Measurements from ENCODE around the gene FUT7.
"Not testable (repeated sequence)": the region's sequence is repeated elsewhere in the genome, so short reads cannot be mapped to it uniquely, and the experiment has no call there.

Gene FUT7

DNA sequence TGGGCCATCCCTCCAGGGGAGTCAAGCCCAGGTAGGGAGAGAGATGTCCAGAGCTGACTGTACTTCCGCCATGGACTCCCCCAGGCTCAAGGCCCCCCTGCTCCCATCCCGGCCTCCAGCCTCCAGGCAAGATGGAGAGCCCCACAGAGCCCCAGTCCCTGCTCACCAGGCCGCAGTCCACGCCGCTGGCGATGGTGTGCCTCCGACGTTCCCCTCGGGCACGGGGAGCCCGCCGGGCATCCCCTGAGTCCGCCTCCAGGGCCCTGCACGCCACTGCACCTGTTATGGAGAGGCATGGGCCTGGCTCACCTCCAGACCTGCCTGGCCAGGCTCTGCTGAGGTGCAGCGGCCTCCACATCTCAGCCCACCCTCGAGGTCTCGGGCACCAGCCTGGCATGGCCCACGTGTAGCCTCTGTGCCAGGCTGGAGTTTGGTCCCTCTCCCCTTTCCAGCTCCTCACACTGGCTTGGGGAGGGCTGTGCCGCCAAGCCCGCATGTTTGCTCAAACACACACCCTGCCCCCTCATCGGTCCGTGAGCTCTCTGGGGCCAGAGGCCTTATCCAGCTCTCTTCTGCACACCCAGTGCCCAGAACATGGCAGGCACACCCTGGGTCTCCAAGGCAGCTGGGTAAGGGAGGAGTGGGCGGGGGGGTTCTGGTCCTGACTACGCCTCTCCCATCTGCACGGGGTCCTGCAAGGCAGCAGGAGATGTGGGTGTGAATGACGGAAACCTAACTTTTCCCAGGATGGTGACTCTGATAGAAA, 34.4 kb upstream of the FUT7 start:
- DNase-seq (ENCODE audit: low read depth) = no peak

DNA sequence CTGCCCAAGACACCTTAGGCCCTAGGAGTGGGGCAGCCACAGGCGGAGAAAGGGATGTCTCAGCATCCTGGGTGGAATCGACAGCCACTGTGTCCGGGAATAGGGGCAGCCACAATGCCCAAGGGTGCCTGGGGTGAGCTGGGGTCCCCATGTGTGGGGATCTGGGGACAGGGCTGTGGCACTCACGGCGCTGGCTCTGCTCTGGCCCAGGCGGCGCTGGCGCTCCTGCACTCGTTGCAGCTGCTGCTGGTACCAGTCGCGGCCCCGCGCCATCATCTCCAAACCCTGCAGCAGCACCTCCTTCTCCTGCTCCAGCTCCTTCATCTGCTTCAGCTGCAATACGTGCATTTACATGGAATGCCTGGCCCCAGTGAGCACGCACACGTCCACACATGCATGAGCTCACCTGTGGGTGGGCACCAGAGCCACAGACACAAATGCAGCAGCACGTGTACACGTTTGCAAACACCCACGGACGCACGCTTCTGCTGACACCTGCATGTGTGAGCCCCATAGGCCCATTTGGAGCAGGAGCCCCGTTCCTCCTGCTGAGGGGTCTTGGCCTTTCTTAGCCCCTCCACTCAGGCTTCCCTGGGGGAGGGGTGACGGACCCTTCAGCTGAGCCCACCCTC, 33.6 kb upstream of the FUT7 start:
- DNase-seq (ENCODE audit: low read depth) = no peak

DNA sequence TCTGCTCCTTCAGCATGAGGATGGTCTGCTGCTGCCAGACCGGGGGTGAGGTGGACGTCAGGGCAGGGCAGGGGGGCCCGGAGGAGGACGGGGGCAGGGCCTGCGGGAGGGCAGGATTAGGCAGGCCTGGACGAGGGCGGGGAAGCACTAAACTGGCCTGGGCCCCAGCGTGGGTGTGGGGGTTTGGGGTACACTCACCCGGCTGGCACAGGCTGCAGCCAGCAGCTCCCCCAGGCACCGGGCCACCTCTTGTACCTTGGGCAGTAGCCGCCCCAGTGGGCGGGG, 32.9 kb upstream of the FUT7 start:
- DNase-seq (ENCODE audit: low read depth) = no peak

DNA sequence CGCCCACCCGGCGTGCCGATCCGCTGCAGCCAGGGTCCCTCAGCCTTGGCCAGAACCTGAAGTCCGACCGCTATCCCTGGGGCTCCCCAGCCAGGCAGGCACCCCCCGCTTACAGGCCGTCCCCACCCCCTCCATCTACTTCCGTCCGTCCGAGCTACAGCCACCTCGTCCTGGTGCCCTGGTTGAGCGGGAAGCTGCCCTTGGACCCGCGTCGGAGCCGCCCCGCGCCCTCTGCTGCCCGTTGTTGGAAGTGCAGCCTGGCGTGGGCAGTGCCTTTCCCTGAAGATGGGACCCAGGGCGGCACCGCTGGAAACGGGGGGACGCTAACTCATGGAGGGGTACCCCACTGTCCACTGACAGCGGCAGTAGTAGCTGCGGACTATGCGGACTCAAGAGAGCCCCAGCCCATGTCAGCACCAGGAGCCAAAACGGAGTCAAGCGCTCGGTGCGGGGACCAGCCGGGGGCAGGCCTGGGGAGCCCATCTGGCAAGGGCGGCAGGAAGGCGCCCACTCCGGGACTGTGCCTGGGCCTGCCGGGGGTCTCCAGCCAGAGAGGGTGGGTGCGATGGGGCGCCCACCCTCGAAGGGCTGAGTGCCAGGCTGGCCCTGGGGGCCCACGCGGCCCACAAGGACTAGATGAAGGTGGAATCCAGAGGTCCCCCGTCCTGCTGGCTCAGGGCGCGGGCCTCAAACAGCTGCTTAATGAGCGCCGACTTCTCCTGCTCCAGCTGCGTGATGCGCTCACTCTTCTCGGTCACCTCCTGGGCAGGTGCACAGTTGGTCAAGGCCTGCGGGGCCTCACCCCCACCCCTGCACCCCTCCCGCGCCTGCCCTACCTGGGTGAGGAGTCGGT, 32.4 kb upstream of the FUT7 start:
- peak; percentile 62 for DNase-seq (ENCODE audit: low read depth)

GRCh38 chr9:137063311-137064026, 31.6 kb upstream of the FUT7 start:
- DNase-seq (ENCODE audit: low read depth) = no peak

DNA sequence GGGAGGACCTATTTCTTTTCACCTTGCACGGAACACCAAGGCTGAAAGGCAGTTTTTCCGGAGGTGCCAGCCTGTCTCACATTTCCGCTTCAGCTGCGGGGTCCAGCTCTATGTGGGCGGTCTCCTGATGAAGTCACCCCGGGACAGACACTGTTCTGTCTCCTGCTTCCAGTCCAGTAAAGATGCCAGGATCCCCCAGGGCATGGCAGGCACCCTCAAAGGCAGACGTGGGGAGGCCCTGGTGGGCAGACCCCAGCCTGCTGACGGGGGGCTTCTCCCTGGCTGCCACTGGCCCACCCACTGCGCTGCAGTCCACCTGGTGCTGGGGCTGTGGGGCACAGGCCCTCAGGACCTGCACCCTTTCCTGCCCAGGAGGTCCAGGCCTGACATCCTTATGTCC, 30.9 kb upstream of the FUT7 start:
- not testable (repeated sequence) for DNase-seq (ENCODE audit: low read depth)

DNA sequence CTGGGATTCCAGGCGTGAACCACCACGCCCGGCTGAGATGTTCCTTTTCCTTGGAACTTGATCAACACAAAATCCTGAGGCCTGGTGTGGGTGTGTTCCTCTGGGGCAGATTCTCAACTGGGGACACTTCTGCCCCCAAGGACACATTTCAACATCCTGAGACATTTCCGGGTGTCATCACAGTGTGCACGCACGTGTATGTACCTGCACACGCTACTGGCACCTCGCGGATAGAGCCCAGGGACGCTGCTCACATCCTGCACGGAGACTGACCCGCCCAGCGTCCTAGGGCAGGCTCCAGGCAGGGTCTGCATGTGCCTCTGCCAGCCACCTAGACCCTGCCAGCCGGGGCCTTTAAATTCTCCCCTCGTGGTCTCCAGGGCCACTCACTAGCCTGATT, 30.5 kb upstream of the FUT7 start:
- no peak for DNase-seq (ENCODE audit: low read depth)

- no peak for DNase-seq (ENCODE audit: low read depth)
Measured at GRCh38 chr9:137058521-137059234, 26.8 kb upstream of the FUT7 start.

GRCh38 chr9:137057545-137057944, 25.7 kb upstream of the FUT7 start:
- no peak for DNase-seq (ENCODE audit: low read depth)

DNA sequence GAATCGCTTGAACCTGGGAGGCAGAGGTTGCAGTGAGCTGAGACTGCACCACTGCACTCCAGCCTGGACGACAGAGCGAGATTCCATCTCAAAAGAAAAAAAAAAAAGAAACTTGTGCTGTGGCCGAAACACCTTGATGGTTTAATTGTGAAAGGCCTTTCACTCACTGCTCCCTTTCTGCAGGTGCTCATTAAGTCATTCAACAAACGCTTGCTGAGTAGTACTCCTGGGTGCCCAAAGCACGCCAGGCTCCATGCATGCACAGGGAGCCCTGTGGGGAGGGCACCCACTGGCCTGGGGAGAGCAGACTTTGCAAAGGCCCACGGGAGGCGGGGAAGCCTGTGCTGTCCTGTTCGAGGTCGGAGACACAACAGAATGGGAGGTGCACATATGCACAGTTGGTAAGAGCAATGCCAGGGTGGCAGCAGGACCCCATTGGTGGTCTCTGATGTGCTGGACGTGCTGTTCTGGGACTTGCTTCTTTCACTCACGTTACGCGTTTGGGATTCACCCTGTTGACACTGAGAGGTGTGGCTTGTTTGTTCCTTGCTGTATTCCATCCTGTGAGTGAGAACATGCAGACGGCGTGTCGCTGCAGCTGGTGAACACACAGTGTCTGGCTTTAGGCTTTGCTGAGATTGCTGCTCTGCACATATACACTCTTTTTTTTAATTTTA, 25.0 kb upstream of the FUT7 start:
- DNase-seq (ENCODE audit: low read depth) = no peak

GRCh38 chr9:137055385-137056364, 23.8 kb upstream of the FUT7 start:
- DNase-seq (ENCODE audit: low read depth) = no peak

DNA sequence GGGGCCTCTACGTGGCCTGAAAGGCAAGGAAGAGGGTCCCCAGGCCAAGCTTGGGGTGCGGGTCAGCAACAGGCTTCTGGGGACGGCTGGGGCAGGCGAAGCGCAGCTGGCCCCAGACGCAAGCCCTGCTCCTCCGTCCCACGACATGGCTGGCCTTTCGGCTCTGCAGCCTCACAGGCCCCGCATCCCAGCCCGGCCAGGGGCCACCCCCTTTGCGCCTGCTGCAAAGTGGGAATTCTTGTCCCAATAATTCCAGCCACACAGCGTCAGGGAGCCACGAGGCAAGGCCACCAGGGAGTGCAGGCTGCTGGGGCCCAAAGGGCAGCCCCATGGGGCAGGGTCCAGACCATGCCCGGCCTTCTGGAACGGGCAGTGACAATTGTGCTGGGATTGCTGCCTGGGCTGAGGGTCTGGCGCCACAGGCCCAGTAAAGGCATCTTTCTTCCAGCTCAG, 23.1 kb upstream of the FUT7 start:
- DNase-seq (ENCODE audit: low read depth) = no peak

GRCh38 chr9:137053944-137054931, 22.4 kb upstream of the FUT7 start, which contains the start of gene ENTPD2:
Gene ENTPD2, minus strand, starts transcription at chr9:137054061. Its CDS starts 64 bp downstream, at chr9:137053997.
- DNase-seq (ENCODE audit: low read depth) = no peak

DNA sequence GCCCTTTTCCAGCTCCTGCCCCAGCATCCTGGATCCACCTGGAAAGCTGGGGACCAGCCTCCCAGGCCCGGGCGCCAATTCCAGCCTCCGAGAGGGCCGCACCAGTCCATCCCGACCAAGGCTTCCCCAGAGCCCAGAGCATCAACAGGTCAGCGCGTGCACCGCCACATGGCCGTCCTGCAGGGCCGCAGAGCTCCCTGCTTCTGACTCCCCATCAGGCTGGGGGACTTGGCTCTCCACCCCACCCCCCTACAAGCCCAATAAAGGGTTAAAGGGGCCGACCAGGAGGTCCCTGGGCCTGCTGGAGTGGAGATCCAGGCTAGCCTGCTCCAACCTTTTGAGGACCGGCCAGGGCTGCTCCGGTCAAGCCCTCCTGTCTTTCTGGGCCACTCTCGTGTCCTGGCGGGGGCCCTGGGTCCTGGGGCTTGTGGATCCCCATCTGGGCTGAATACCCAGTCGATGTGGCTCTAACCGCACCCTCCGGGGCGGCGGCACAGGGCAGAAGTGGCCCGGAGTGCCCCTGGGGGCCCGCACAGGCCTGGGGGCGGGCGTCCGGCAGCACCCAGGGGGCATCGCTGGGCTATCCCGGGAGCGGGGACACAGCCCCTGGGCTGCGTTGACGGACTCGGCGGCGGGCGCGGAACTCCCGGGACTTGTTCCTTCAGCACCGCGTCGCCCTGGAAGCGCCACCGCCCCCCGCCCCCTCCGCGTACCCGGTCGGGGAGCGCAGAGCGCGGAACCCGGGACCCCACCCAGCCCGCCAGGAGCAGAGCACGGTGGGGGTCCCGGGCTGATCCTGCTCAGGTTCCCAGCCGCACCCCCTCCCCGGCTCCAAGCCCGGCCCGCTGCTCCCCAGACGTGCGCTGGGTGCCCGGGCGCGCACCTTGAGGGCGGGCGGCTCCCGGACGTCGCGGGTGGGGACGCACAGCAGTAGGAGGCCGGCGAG, 21.4 kb upstream of the FUT7 start:
- DNase-seq (ENCODE audit: low read depth) = no peak

- no peak for DNase-seq (ENCODE audit: low read depth)
Measured at GRCh38 chr9:137052293-137052692, 20.4 kb upstream of the FUT7 start.

GRCh38 chr9:137051145-137051724, 19.3 kb upstream of the FUT7 start:
- DNase-seq (ENCODE audit: low read depth) = no peak

DNA sequence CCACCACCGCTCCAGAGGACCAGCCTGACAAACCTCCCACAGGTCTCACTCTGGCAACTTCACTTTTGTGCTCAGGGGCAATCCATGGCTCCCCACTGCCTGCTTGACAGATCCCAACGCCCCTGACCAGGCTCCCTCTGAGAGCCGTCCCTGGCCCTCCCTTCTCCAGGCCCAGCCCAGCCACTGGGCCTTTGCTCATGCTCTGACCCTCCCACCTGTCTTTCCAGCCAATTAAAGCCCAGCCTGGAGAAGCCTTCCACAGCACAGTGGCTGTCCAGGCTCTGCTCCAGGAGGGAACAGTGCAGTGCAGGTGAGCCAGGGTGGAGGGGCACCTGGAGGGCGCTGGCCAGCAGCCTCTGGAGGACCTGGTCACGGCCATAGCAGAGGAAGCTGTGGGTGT, 18.7 kb upstream of the FUT7 start:
- no peak for DNase-seq (ENCODE audit: low read depth)
